Stomach (tissue), 9 donors: ENCODE data around the gene OR2H2. TPM values are rescaled to one million over a fixed set of nuclear protein-coding genes. Genes with fewer than 3 reads are reported as not detected.

Source experiments
- DNase-seq, 2 donors: peaks; one replicate each; pipeline versions ENCODE4 v3.0.0 to v3.0.0-alpha.2; 2013 to 2019
- H3K27ac ChIP-seq, 5 donors: fragments of 200-600 bp in 4 of 5; sonication (generic) in 4 of 5; one replicate each; pipeline ENCODE4 v1.5.1; 2013 to 2019; ENCODE audit warnings: mild to moderate bottlenecking in 1 of 5, moderate library complexity in 1 of 5
- H3K27me3 ChIP-seq, 3 donors: fragments of 200-600 bp; sonication (generic); one replicate each; pipeline ENCODE4 v1.5.1; 2017 to 2019; ENCODE audit warnings: mixed run types in 1 of 3
- H3K36me3 ChIP-seq, 4 donors: fragments of 200-600 bp; sonication (generic); 1 replicate in 3 of 4; 2 replicates in 1 of 4; pipeline ENCODE4 v1.5.1; 2016 to 2019
- H3K4me1 ChIP-seq, 4 donors: fragments of 200-600 bp; sonication (generic); one replicate each; pipeline ENCODE4 v1.5.1; 2016 to 2019
- H3K4me3 ChIP-seq, 4 donors: fragments of 200-600 bp; sonication (generic) in 3 of 4; one replicate each; pipeline ENCODE4 v1.5.1; 2016 to 2019; ENCODE audit warnings: mild to moderate bottlenecking in 1 of 4
- H3K9me3 ChIP-seq, 4 donors: fragments of 200-600 bp; sonication (generic); one replicate each; pipeline ENCODE4 v1.5.1; 2016 to 2019
- CTCF ChIP-seq, 7 experiments: fragments of 450-650 bp in 4 of 7; fragments of 200-600 bp in 3 of 7; sonication (generic) in 3 of 7; IDR thresholded peaks; one replicate each; pipeline ENCODE4 v1.5.1; 2016 to 2019; ENCODE audit warnings: antibody characterized with exemption in 7 of 7, control low read depth in 2 of 7, mild to moderate bottlenecking in 1 of 7
- EP300 ChIP-seq: sonication (generic); formaldehyde crosslinking; IDR thresholded peaks from one replicate; pipeline ENCODE4 v1.6.1; 2017; ENCODE audit warnings: antibody characterized with exemption
- POLR2A ChIP-seq, 4 donors: fragments of 450-650 bp; IDR thresholded peaks; one replicate each; pipeline ENCODE4 v1.6.1; 2016; ENCODE audit warnings: antibody characterized with exemption in 4 of 4, control low read depth in 2 of 4, mild to moderate bottlenecking in 1 of 4, moderate library complexity in 1 of 4
- POLR2AphosphoS5 ChIP-seq, 3 donors: sonication (generic); formaldehyde crosslinking; IDR thresholded peaks; one replicate each; pipeline ENCODE4 v1.6.1; 2016; ENCODE audit warnings: antibody characterized with exemption in 3 of 3
- whole genome bisulfite sequencing, 5 donors: extraction: QIAGEN DNeasy Blood & Tissue Kit in 3 of 5; methylation state at CpG; one replicate each; pipeline versions ENCODE4 v1.1.5 to v1.1.7; 2013 to 2018; 5-methylcytosine and 5-hydroxymethylcytosine counted together
- intact Hi-C: fragments of 100-400 bp; cut with DNase I; formaldehyde crosslinking; loops from one replicate; pipeline ENCODE4 v1.15.1; 2023; ENCODE audit warnings: low total_unique reads
- polyA plus RNA-seq, 3 donors: library from polyadenylated mRNA; stranded (reverse); fragments of 200-250 nt; gene quantifications; one replicate each; pipeline ENCODE4 v1.2.3, GENCODE V29; 2013
- total RNA-seq, 5 donors: library from RNA; depleted of rRNA; stranded (reverse); fragments of >200 nt; gene quantifications; one replicate each; pipeline versions ENCODE4 v1.1.0 to v1.2.3, GENCODE V29; 2014 to 2016
- donor health status: healthy with polysubstance abuse.
- donor health status: Bipolar disorder and iron deficiency.
- donor health status: healthy.

The OR2H2 gene
- total and polyA plus RNA-seq, 8 donors: not detected

DNA sequence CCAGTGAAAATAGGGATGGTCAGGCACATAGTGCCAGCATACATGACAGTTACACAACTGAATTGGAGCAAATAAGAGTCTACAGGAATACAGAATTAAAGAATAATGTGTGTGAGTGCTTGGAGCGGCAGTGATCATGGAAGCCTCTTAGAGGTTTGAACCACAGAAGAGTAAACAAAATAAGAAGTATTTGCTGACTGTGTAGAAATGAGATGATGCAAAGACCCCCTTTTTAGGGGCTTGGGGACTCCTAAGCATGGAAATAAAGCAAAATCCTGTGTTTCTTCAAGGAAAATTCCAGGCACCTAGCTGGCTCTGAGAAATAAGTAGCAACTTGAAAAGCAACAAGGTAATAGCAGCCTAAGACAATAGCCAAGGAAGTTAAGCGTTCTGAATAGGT is 6.8 kb downstream of the OR2H2 start:
- intact Hi-C loops: no loop called here
- H3K4me1 ChIP-seq: no peaks in the 10 kb centered on the region
- no peak overlapping the region for H3K4me3 ChIP-seq
- H3K36me3 ChIP-seq: no peaks in the 10 kb centered on the region
- no peaks in the 10 kb centered on the region for H3K9me3 ChIP-seq
- no peak for DNase-seq
- H3K27me3 ChIP-seq: peaks cover 0 to 46% (median 6%) of the 10 kb centered on the region in 3 donors
- TF ChIP-seq CTCF (IDR thresholded peaks at IDR 0.05) (no peak), EP300 (no peak), POLR2A (IDR thresholded peaks at IDR 0.05) (no peak), POLR2AphosphoS5 (IDR thresholded peaks at IDR 0.05) (no peak)
- no peak overlapping the region for H3K27ac ChIP-seq
- WGBS, 5 donors: 51 to 66% (median 59%) methylated on average over 2 of the region's 2 CpGs

DNA sequence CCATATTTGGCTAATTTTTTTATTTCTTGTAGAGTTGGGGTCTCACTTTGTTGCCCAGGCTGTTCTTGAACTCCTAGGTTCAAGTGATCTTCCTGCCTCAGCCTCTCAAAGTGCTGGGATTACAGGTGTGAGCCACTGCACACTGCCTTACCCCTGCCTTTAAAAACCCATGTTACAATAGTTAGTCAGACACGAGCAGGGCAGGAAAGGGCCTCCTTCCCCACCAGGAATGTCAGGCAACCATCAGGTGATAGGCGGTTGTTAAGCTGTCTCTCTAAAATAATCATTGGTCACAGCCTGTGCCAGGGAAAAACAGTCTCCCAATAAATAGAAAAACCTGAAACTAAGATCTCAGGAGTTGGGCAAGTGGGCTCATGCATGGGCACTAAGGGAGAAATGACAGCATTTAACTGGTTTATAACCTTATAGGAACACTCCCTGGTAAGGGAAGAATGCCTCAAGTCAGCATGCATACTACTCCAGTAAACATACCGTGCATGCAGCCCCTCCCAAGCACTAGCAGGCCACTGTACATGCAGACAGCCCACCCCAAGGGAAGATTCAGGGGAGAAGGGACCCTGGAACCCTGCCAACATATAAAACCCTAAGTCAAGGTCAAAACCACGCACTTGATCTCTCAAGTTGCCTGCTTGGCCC is 8.4 kb downstream of the OR2H2 start:
- DNase-seq: peak in 1 of 2 donors; percentile 15
- no peak overlapping the region for H3K4me3 ChIP-seq
- H3K27ac ChIP-seq: no peak overlapping the region
- no peaks in the 10 kb centered on the region for H3K4me1 ChIP-seq
- H3K27me3 ChIP-seq: peaks cover 0 to 40% (median 6%) of the 10 kb centered on the region in 3 donors
- H3K36me3 ChIP-seq: no peaks in the 10 kb centered on the region
- intact Hi-C loops: no loop called here
- TF ChIP-seq POLR2AphosphoS5 (IDR thresholded peaks at IDR 0.05) (no peak), POLR2A (IDR thresholded peaks at IDR 0.05) (no peak), CTCF (IDR thresholded peaks at IDR 0.05) (no peak), EP300 (no peak)
- WGBS, 5 donors: 14 to 27% (median 17%) methylated on average over 4 of the region's 4 CpGs
- no peaks in the 10 kb centered on the region for H3K9me3 ChIP-seq

DNA sequence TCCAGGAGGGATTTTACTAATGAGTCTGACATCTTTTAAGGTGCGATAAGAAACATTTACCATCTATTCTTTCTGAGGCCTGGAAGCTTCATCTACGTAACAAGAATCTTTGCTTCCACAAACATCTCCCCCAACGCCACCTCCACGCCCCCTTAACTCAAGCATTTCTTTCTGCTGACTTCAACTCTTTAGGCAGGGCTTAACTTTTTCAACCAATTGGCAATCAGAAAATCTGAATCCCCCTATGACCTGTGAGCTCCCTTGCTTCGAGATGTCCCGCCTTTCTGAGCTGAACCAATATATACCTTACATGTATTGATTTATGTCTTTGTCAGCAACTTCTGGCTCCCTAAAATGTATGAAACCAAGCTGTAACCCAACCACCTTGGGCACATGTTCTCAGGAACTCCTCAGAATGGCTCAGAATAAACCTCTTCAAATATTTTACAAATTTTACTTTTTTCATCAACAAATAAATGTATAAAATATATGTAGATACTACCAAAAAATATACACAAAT is 11.5 kb downstream of the OR2H2 start:
- no peaks in the 10 kb centered on the region for H3K36me3 ChIP-seq
- 71 to 83% (median 77%) methylated on average over 6 of the region's 6 CpGs for WGBS, 5 donors
- DNase-seq: no peak
- intact Hi-C loops: no loop called here
- H3K9me3 ChIP-seq: no peaks in the 10 kb centered on the region
- H3K27me3 ChIP-seq: peaks cover 0 to 29% (median 6%) of the 10 kb centered on the region in 3 donors
- no peak for TF ChIP-seq POLR2A (IDR thresholded peaks at IDR 0.05)
- no peak for TF ChIP-seq POLR2AphosphoS5 (IDR thresholded peaks at IDR 0.05)
- TF ChIP-seq CTCF (IDR thresholded peaks at IDR 0.05): no peak
- TF ChIP-seq EP300: no peak
- no peaks in the 10 kb centered on the region for H3K4me1 ChIP-seq
- H3K27ac ChIP-seq: no peak overlapping the region
- no peak overlapping the region for H3K4me3 ChIP-seq

DNA sequence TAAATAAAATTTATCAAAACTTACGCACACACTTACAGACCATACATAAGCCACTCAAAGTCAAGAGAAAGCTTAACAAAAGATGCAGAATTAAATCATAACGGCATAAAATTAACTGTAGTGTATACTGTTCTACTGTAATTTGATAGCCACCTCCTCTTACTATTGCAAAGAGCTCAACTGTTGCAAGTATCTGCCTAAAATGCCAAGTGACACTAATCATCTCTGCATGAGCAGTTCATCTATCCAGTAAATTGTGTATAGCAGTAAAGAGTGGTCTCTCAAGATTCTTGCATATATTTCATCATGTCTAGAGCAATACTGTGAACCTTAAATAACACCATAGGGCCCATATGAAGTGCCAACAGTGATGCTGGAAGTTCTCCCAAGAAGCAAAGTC is 12.3 kb downstream of the OR2H2 start:
- Histone ChIP-seq H3K9me3 (no peaks in the 10 kb centered on the region), H3K4me1 (no peaks in the 10 kb centered on the region), H3K36me3 (peaks cover 2 to 7% (median 4%) of the 10 kb centered on the region in 4 donors), H3K27me3 (peaks cover 0 to 22% (median 6%) of the 10 kb centered on the region in 3 donors), H3K27ac (no peak overlapping the region), H3K4me3 (no peak overlapping the region)
- no peak for TF ChIP-seq EP300
- TF ChIP-seq POLR2AphosphoS5 (IDR thresholded peaks at IDR 0.05): no peak
- no peak for TF ChIP-seq POLR2A (IDR thresholded peaks at IDR 0.05)
- no peak for TF ChIP-seq CTCF (IDR thresholded peaks at IDR 0.05)
- WGBS, 5 donors: 73 to 86% (median 82%) methylated on average over 2 of the region's 2 CpGs
- intact Hi-C loops: no loop called here
- no peak for DNase-seq
